GM19193 (cell line): Measurements from ENCODE around the gene IGF2.

Source experiments
- POLR2A ChIP-seq: IDR thresholded peaks from 4 replicates; pipeline ENCODE4 v1.6.1; 2011; ENCODE audit not compliant: insufficient read depth, insufficient read length; ENCODE audit errors: extremely low read depth

IGF2 gene

GRCh38 chr11:2102132-2102882 is 36.9 kb downstream of the IGF2 start:
- TF ChIP-seq POLR2A, result no peak

DNA sequence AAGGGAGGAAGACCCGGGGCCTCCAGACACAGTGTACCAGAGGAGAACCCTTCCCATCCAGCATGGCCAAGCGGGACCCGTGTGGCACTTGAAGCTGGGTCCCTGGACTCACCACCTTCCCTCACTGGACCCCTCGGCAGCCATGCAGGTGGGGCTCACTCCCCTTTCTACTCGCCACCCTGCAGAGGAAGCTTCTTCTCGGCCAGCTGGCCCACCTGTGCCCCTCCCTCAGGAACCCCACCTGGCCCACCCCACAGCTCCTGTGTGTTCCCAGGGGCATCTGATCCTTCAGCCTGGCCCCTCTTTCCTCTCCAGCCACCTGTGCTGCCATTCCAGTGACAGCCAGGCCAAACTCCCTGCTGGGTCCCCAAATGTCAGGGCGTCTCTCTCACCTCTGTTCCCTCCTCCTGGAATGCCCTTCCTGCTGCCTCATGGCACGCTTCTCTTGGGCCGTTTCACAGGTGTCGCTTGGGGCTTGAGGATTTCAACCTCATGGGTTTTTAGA is 38.0 kb downstream of the IGF2 start:
- no peak for TF ChIP-seq POLR2A

GRCh38 chr11:2100361-2101170 is 38.6 kb downstream of the IGF2 start:
- no peak for TF ChIP-seq POLR2A

GRCh38 chr11:2099516-2100349 is 39.5 kb downstream of the IGF2 start:
- TF ChIP-seq POLR2A, result no peak

DNA sequence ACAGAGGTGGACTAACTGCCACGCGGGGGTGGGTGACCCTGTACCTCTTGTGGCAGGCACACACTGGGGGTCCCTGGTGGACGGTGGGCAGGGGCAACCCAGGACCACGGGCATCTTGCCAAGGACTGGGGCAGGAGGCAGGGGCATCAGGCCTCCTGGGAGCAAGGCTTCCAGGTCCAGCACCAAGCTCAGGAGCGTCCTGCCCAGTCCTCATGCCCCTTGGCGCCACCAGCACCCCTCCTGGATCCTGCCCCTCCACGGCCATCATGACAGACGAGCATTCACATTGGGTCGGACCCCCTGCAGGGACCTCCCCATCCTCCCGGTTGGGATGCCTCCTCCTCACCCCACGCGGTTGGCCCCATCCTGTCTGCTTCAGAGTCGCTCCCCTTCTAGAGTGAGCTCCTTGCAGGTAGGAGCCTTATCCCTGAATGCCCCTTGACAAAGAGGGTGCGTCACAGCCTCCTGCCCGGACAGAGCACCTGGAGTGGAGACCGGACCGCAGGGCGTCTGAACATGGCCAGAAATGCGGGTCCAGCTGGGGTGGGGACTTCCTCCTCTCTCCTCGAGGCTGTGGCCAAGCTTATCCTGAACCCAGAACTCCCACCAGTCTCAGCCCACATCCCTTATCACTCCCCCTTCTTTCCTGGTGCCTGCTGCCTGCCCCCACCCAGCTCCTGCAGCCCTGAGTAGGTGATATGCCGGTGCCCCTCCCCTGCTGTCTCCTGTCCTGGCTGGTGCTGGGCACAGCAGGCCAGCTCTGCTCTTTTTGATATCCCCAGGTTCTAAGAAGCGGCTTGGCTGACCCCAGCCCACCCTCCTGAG is 40.3 kb downstream of the IGF2 start:
- TF ChIP-seq POLR2A, result no peak

DNA sequence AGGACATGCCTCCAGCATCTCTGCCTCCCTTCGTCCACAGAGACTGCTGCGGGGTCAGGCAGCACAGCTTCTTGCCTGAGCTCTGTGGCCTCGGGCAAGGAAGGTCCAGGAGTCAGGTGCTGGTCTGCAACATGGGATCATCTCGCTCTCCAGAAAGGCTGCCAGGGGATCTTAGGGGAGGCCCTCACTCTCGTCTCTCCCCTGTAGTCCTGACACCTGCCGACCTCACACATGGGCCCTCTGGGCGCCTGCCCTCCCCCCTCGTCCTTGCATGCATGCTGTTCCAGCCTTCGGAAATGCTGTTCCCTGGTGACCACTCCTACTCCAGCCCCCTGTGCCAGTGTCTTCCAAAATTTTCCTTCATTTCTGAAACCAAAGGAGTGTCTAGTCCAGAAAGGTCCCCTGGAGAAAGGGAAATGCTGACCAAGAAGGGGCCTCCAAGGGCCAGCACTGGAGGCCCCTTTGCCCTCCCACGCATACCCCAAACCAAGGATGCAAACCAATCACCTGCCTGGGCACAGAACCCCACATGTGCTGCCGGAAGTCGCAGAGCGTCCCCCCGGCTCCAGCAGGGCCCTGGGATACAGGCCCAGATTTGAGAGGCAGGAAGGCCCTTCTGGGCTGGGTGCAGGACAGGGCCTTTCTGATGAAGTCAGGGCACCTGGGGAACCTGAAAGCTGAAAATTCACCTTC is 41.0 kb downstream of the IGF2 start:
- no peak for TF ChIP-seq POLR2A

DNA sequence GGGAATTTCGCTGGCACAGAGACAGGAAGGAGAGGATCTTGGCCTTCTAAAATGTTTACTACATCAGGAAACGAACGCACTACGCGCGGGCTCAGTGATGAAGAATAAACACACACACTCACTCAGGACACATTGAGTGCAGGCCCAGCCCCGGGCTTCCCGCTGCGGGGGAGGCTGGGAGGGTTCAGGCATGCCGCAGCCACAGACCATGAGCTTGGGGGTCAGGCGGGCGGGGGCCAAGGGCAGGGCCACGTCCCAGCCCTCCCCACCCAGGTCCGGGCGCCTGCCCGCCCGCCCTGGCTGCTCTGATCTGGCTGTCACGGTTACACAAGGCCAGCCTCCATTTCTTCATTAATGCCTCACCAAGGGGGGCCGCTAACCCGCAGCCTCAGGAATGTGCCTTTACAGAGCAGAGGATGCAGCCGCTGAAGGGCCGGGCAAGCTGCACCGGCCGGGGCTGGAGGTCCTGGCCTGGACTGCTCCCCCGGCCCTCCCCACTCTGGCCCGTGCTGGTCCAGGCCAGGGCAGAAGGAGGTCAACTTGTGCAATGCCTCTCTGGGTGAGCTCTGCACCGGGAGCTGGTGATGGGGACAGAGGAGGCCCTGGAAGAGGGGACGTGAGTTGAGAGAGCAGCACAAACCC is 41.7 kb downstream of the IGF2 start:
- TF ChIP-seq POLR2A, result no peak

- TF ChIP-seq POLR2A, result no peak
These were observed 42.3 kb downstream of the IGF2 start for GRCh38 chr11:2096919-2097301.

DNA sequence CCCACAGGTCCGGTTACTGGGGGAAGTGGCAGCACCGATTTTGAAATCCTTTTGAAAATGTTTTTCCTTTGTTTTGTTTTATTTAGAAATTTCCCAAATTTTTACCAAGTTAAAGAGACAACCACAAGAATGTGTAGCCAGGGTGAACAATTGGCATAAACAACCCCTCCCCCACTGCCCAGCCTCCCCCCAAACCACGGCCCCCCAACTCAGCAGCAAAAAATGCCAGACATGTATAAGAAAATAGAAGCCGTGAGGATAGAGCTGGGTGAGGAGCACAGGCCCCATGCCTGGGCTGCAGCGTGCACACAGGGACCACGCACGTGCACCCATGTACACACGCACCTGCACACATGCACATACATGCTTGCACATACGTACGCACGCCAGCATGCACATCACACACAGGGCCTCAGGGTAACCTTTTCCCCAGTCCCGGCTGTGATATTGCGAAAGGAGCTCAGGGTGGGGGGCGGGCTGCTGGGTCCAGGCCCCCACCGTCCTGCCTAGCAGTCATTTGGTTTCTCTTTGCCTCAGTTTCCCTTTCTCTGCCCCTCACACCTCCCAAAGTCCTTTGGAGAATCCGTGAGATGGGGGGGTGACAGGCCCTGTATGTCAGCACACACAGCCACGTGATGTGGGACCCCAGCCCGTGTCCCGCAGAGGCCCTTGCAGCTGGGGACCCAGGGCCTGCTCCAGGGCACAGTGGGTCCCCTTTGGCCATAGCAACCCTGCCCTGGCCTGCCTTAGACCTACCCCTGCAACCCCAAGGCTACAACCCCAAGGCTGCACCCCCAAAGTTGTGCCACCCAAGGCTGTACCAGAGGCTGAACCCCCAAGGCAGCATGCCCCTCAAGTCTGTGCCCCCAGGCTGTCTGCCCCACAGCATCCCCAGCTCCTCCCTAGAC is 42.9 kb downstream of the IGF2 start:
- no peak for TF ChIP-seq POLR2A

GRCh38 chr11:2095542-2095941 is 43.6 kb downstream of the IGF2 start:
- TF ChIP-seq POLR2A, result no peak

DNA sequence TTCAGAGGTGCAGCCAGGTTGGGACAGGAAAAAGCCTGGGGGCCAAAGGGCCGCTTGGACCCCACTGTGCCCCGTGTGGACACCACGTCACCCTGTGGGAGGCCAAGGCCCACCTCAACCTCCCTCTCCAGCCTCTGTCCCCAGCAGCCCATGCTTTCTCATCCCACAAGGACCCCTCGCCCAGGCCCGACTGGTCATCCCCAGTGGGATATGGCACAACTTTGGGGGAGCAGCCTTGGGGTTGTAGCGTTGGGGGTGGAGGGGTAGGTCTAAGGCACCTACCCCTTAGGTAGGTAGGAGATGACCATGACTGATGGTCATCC is 44.0 kb downstream of the IGF2 start:
- TF ChIP-seq POLR2A, result no peak
